Activated T-cell treated with anti-CD3 and anti-CD28 coated beads for 24 hours (primary cell): ENCODE results near the gene TRMT112.

ENCODE experiments used
- DNase-seq: peaks from one replicate; pipeline ENCODE4 v3.0.0-alpha.2; 2020; ENCODE audit warnings: low read depth

The TRMT112 gene

GRCh38 chr11:64291262-64291751, 26.1 kb downstream of the TRMT112 start, which contains the start of gene KCNK4:
Gene KCNK4 (plus strand): TSS chr11:64291302. CDS start chr11:64293019, 1,717 bp downstream.
- DNase-seq = no peak

- DNase-seq = no peak
These were observed 26.8 kb downstream of the TRMT112 start for GRCh38 chr11:64290352-64291261.

GRCh38 chr11:64289002-64289564, 28.3 kb downstream of the TRMT112 start:
- no peak for DNase-seq

GRCh38 chr11:64288353-64288750, 29.0 kb downstream of the TRMT112 start:
- DNase-seq = no peak

GRCh38 chr11:64287676-64288352, 29.5 kb downstream of the TRMT112 start:
- DNase-seq = no peak

- DNase-seq = no peak
These were observed 30.6 kb downstream of the TRMT112 start for GRCh38 chr11:64286801-64287159.

- DNase-seq = no peak
These were observed 31.2 kb downstream of the TRMT112 start for GRCh38 chr11:64285885-64286800.

GRCh38 chr11:64284962-64285884, 32.1 kb downstream of the TRMT112 start, which contains the start of gene GPR137:
Gene GPR137 (plus strand): TSS chr11:64285848. CDS start chr11:64286525, 677 bp downstream.
- peak; percentile 90 for DNase-seq

GRCh38 chr11:64284048-64284961, 33.1 kb downstream of the TRMT112 start, which contains the start of gene BAD:
Gene BAD (minus strand): TSS chr11:64284665. CDS start chr11:64284368, 297 bp downstream.
- DNase-seq = peak; percentile 90

- DNase-seq = no peak
These were observed 34.3 kb downstream of the TRMT112 start for GRCh38 chr11:64283092-64283491.

- DNase-seq = no peak
These were observed 35.2 kb downstream of the TRMT112 start for GRCh38 chr11:64281957-64282770.

GRCh38 chr11:64278576-64279190, 38.7 kb downstream of the TRMT112 start:
- DNase-seq = no peak

- no peak for DNase-seq
These were observed 40.5 kb downstream of the TRMT112 start for GRCh38 chr11:64276653-64277431.

- no peak for DNase-seq
These were observed 41.5 kb downstream of the TRMT112 start for GRCh38 chr11:64275841-64276240.

GRCh38 chr11:64275031-64275800, 42.1 kb downstream of the TRMT112 start:
- DNase-seq = no peak

- DNase-seq = peak; percentile 98
These were observed 47.7 kb downstream of the TRMT112 start for GRCh38 chr11:64269540-64270220.
